ENCODE data around the gene MEGF9. TPM values are rescaled to one million over a fixed set of nuclear protein-coding genes. Genes with fewer than 3 reads are reported as not detected.

MEGF9 gene
- total RNA-seq, 5 donors from 2014 or later (not counting 1 experiment from before 2014, with no cell fraction given), result 10.4 to 15.5 (median 11.3) TPM

DNA sequence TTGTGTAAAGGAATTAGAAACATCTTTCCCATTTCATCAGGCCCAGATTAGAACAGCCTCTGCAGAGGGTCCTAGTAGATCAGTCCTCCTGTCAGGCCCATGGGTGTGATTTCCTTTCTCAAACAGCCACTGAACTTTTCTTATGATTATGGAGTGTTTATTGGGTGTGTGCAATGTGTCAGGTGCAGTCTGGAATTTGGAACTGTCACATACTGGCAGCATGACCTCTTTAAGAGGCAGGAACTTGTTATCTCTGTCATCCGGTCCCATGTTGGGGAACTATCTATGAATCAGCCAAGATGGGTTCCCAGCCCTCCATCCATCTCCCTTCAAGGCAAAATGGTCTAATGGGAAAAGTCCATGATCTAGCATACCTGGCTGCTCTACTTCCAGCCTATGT lies 11.6 kb upstream of the MEGF9 start:
- DNase-seq (no peak), ATAC-seq (replicated peaks in 1 of 4) (no peak)
- Histone ChIP-seq H3K36me3 (ENCODE audit: control insufficient read depth in 2 of 2, extremely low read depth in 1 of 2, insufficient read depth in 1 of 2, low read length in 1 of 2) (no peaks in the 10 kb centered on the region), H3K4me1 (ENCODE audit: control insufficient read depth in 1 of 2, extremely low read depth in 1 of 2, insufficient read depth in 2 of 2, low read length in 2 of 2) (no peaks in the 10 kb centered on the region), H3K27me3 (replicated peaks in 1 of 2; ENCODE audit: control insufficient read depth in 2 of 2, extremely low read depth in 1 of 2, insufficient read depth in 2 of 2, low read length in 1 of 2) (no peaks in the 10 kb centered on the region), H3K4me3 (ENCODE audit: control insufficient read depth in 1 of 2, extremely low read depth in 1 of 2, low read length in 1 of 2) (no peak overlapping the region), H3K9me3 (no peaks in the 10 kb centered on the region), H3K27ac (ENCODE audit: low read length) (no peak overlapping the region)
- peaks cover 0 to 5% (median 0%) of the 10 kb centered on the region in 3 donors for H3K4me1 Mint-ChIP-seq
- no peaks in the 10 kb centered on the region for H3K9me3 Mint-ChIP-seq
- WGBS (ENCODE audit: insufficient coverage), result no CpG with 5 or more reads among the region's 1 CpG
- no peaks in the 10 kb centered on the region for H3K27me3 Mint-ChIP-seq
- CTCF ChIA-PET, result no interaction called here
- no peak overlapping the region for H3K4me3 Mint-ChIP-seq
- H3K27ac Mint-ChIP-seq, result no peak overlapping the region
- H3K36me3 Mint-ChIP-seq, result no peaks in the 10 kb centered on the region
- POLR2A ChIA-PET, result no interaction called here

GRCh38 chr9:120724757-120725400 lies 10.6 kb upstream of the MEGF9 start:
- no peaks in the 10 kb centered on the region for H3K4me1 ChIP-seq (ENCODE audit: control insufficient read depth in 1 of 2, extremely low read depth in 1 of 2, insufficient read depth in 2 of 2, low read length in 2 of 2)
- no peak for DNase-seq
- H3K9me3 Mint-ChIP-seq, result no peaks in the 10 kb centered on the region
- H3K4me3 ChIP-seq (ENCODE audit: control insufficient read depth in 1 of 2, extremely low read depth in 1 of 2, low read length in 1 of 2), result no peak overlapping the region
- POLR2A ChIA-PET, result no interaction called here
- 83% methylated on average over 1 of the region's 1 CpG for WGBS (ENCODE audit: insufficient coverage)
- H3K9me3 ChIP-seq, result no peaks in the 10 kb centered on the region
- no peak overlapping the region for H3K27ac Mint-ChIP-seq
- H3K4me3 Mint-ChIP-seq, result no peak overlapping the region
- no peak overlapping the region for H3K27ac ChIP-seq (ENCODE audit: low read length)
- CTCF ChIA-PET, result interaction anchor here in 1 of 2 donors (0.6 kb wide), 1 partner anchor 446 kb away, joined by 3 read pairs; no protein-coding TSS in a partner anchor
- H3K36me3 Mint-ChIP-seq, result no peaks in the 10 kb centered on the region
- no peaks in the 10 kb centered on the region for H3K36me3 ChIP-seq (ENCODE audit: control insufficient read depth in 2 of 2, extremely low read depth in 1 of 2, insufficient read depth in 1 of 2, low read length in 1 of 2)
- peaks cover 0 to 5% (median 0%) of the 10 kb centered on the region in 3 donors for H3K4me1 Mint-ChIP-seq
- ATAC-seq (replicated peaks in 1 of 4), result no peak
- no peaks in the 10 kb centered on the region for H3K27me3 ChIP-seq (replicated peaks in 1 of 2; ENCODE audit: control insufficient read depth in 2 of 2, extremely low read depth in 1 of 2, insufficient read depth in 2 of 2, low read length in 1 of 2)
- no peaks in the 10 kb centered on the region for H3K27me3 Mint-ChIP-seq

- H3K4me3 ChIP-seq (ENCODE audit: control insufficient read depth in 1 of 2, extremely low read depth in 1 of 2, low read length in 1 of 2), result no peak overlapping the region
- H3K4me3 Mint-ChIP-seq, result no peak overlapping the region
- no peak overlapping the region for H3K27ac ChIP-seq (ENCODE audit: low read length)
- no peaks in the 10 kb centered on the region for H3K36me3 ChIP-seq (ENCODE audit: control insufficient read depth in 2 of 2, extremely low read depth in 1 of 2, insufficient read depth in 1 of 2, low read length in 1 of 2)
- no peaks in the 10 kb centered on the region for H3K27me3 Mint-ChIP-seq
- no peak for ATAC-seq (replicated peaks in 1 of 4)
- H3K27ac Mint-ChIP-seq, result no peak overlapping the region
- 100% methylated on average over 1 of the region's 3 CpGs for WGBS (ENCODE audit: insufficient coverage)
- no peaks in the 10 kb centered on the region for H3K9me3 ChIP-seq
- H3K27me3 ChIP-seq (replicated peaks in 1 of 2; ENCODE audit: control insufficient read depth in 2 of 2, extremely low read depth in 1 of 2, insufficient read depth in 2 of 2, low read length in 1 of 2), result no peaks in the 10 kb centered on the region
- H3K4me1 Mint-ChIP-seq, result peaks cover 0 to 5% (median 0%) of the 10 kb centered on the region in 3 donors
- CTCF ChIA-PET, result no interaction called here
- no peaks in the 10 kb centered on the region for H3K36me3 Mint-ChIP-seq
- no peaks in the 10 kb centered on the region for H3K4me1 ChIP-seq (ENCODE audit: control insufficient read depth in 1 of 2, extremely low read depth in 1 of 2, insufficient read depth in 2 of 2, low read length in 2 of 2)
- POLR2A ChIA-PET, result no interaction called here
- no peaks in the 10 kb centered on the region for H3K9me3 Mint-ChIP-seq
- DNase-seq, result no peak
Measured at GRCh38 chr9:120723565-120723964, 9.3 kb upstream of the MEGF9 start.

DNA sequence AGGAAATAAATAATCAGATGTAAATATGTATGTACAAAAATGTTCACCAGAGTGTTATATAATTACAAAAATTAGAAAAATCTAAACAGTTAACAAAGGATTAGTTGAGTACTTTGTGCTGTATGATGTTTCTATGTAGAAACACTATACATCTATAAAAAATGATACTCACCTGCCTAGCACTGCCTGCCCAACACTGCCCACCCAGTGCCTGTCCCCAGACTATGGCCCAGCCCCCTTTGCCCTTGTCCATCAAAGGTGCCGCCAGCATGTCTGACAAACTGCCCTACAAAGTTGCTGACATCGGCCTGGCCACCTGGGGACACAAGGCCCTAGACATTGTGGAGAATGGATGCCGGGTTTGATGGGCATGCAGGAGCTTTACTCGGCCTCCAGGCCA lies 6.1 kb upstream of the MEGF9 start:
- Histone ChIP-seq H3K4me3 (ENCODE audit: control insufficient read depth in 1 of 2, extremely low read depth in 1 of 2, low read length in 1 of 2) (no peak overlapping the region), H3K9me3 (no peaks in the 10 kb centered on the region), H3K27me3 (replicated peaks in 1 of 2; ENCODE audit: control insufficient read depth in 2 of 2, extremely low read depth in 1 of 2, insufficient read depth in 2 of 2, low read length in 1 of 2) (no peaks in the 10 kb centered on the region), H3K36me3 (ENCODE audit: control insufficient read depth in 2 of 2, extremely low read depth in 1 of 2, insufficient read depth in 1 of 2, low read length in 1 of 2) (no peaks in the 10 kb centered on the region), H3K4me1 (ENCODE audit: control insufficient read depth in 1 of 2, extremely low read depth in 1 of 2, insufficient read depth in 2 of 2, low read length in 2 of 2) (peaks cover 0 to 1% of the 10 kb centered on the region in 2 experiments), H3K27ac (ENCODE audit: low read length) (no peak overlapping the region)
- CTCF ChIA-PET, result no interaction called here
- WGBS (ENCODE audit: insufficient coverage), result 94% methylated on average over 4 of the region's 4 CpGs
- POLR2A ChIA-PET, result no interaction called here
- H3K4me3 Mint-ChIP-seq, result no peak overlapping the region
- no peaks in the 10 kb centered on the region for H3K36me3 Mint-ChIP-seq
- peaks cover 0 to 3% (median 0%) of the 10 kb centered on the region in 3 donors for H3K4me1 Mint-ChIP-seq
- H3K27ac Mint-ChIP-seq, result no peak overlapping the region
- H3K9me3 Mint-ChIP-seq, result no peaks in the 10 kb centered on the region
- DNase-seq (no peak), ATAC-seq (replicated peaks in 1 of 4) (no peak)
- no peaks in the 10 kb centered on the region for H3K27me3 Mint-ChIP-seq

GRCh38 chr9:120718316-120718715 lies 4.0 kb upstream of the MEGF9 start:
- CTCF ChIA-PET, result interaction anchor here in 1 of 2 donors (1.4 kb wide), 1 partner anchor 37 kb away, joined by 5 read pairs; no protein-coding TSS in a partner anchor
- H3K27ac ChIP-seq (ENCODE audit: low read length), result no peak overlapping the region
- H3K27me3 ChIP-seq (replicated peaks in 1 of 2; ENCODE audit: control insufficient read depth in 2 of 2, extremely low read depth in 1 of 2, insufficient read depth in 2 of 2, low read length in 1 of 2), result no peaks in the 10 kb centered on the region
- no peaks in the 10 kb centered on the region for H3K36me3 ChIP-seq (ENCODE audit: control insufficient read depth in 2 of 2, extremely low read depth in 1 of 2, insufficient read depth in 1 of 2, low read length in 1 of 2)
- peaks cover 2 to 13% of the 10 kb centered on the region in 2 experiments for H3K4me1 ChIP-seq (ENCODE audit: control insufficient read depth in 1 of 2, extremely low read depth in 1 of 2, insufficient read depth in 2 of 2, low read length in 2 of 2)
- Mint-ChIP-seq H3K27me3 (no peaks in the 10 kb centered on the region), H3K4me3 (no peak overlapping the region), H3K36me3 (no peaks in the 10 kb centered on the region), H3K27ac (no peak overlapping the region), H3K4me1 (peaks cover 2 to 6% (median 6%) of the 10 kb centered on the region in 3 donors), H3K9me3 (no peaks in the 10 kb centered on the region)
- 54% methylated on average over 2 of the region's 3 CpGs for WGBS (ENCODE audit: insufficient coverage)
- DNase-seq (no peak), ATAC-seq (replicated peaks in 1 of 4) (no peak)
- POLR2A ChIA-PET, result no interaction called here
- H3K9me3 ChIP-seq, result no peaks in the 10 kb centered on the region
- H3K4me3 ChIP-seq (ENCODE audit: control insufficient read depth in 1 of 2, extremely low read depth in 1 of 2, low read length in 1 of 2), result no peak overlapping the region

GRCh38 chr9:120717176-120717575 lies 2.9 kb upstream of the MEGF9 start:
- WGBS (ENCODE audit: insufficient coverage), result no CpG with 5 or more reads among the region's 2 CpGs
- no peak overlapping the region for H3K4me3 Mint-ChIP-seq

More at GRCh38 chr9:120717176-120717575, 2.9 kb upstream of the MEGF9 start:
- Mint-ChIP-seq H3K27me3 (no peaks in the 10 kb centered on the region), H3K27ac (no peak overlapping the region), H3K9me3 (no peaks in the 10 kb centered on the region), H3K36me3 (no peaks in the 10 kb centered on the region), H3K4me1 (peaks cover 14 to 18% (median 17%) of the 10 kb centered on the region in 3 donors)
- no peak for DNase-seq
- no peak overlapping the region for H3K27ac ChIP-seq (ENCODE audit: low read length)
- no peaks in the 10 kb centered on the region for H3K36me3 ChIP-seq (ENCODE audit: control insufficient read depth in 2 of 2, extremely low read depth in 1 of 2, insufficient read depth in 1 of 2, low read length in 1 of 2)
- H3K27me3 ChIP-seq (replicated peaks in 1 of 2; ENCODE audit: control insufficient read depth in 2 of 2, extremely low read depth in 1 of 2, insufficient read depth in 2 of 2, low read length in 1 of 2), result no peaks in the 10 kb centered on the region
- no peaks in the 10 kb centered on the region for H3K9me3 ChIP-seq
- no peak for ATAC-seq (replicated peaks in 1 of 4)
- ChIA-PET POLR2A (interaction anchor here in 1 of 2 donors (0.5 kb wide), 1 partner anchor 20 kb away, joined by 3 read pairs; no protein-coding TSS in a partner anchor), CTCF (interaction anchor here in 1 of 2 donors (1.4 kb wide), 1 partner anchor 38 kb away, joined by 5 read pairs; no protein-coding TSS in a partner anchor)
- no peak overlapping the region for H3K4me3 ChIP-seq (ENCODE audit: control insufficient read depth in 1 of 2, extremely low read depth in 1 of 2, low read length in 1 of 2)
- H3K4me1 ChIP-seq (ENCODE audit: control insufficient read depth in 1 of 2, extremely low read depth in 1 of 2, insufficient read depth in 2 of 2, low read length in 2 of 2), result peaks cover 12 to 17% of the 10 kb centered on the region in 2 experiments
